GF-D8 (cell line): ENCODE data around the gene KLK5.
"Not testable (repeated sequence)": the region's sequence is repeated elsewhere in the genome, so short reads cannot be mapped to it uniquely, and the experiment has no call there.

Experiments
- DNase-seq: peaks from one replicate; lab custom pipeline; 2025; lab: John Stamatoyannopoulos, UW

The KLK5 gene

DNA sequence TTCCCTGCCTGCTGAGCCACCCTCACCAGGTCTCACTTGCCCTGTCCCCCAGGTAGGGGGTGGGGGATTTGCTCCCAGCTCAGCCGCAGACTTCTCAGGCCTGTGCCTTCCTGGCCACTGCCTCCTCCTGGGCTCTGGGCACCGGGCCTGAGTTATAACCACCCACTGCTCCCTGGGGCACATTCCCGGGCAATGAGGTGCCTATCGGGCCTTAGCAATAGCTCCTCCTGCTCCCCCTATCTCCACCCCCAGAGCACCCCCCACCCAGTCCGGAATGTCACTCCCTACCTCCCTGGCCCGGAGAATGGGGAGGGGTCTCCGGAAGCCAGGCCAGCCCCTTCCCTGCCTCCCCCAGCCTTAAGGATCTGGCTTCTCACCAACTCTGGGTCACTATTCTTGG lies at the start of gene KLK5:
KLK5 (minus strand) TSS at position 129 of the 400 bp plus-strand sequence. CDS start 381 bp downstream, outside the sequence.
- no peak for DNase-seq

DNA sequence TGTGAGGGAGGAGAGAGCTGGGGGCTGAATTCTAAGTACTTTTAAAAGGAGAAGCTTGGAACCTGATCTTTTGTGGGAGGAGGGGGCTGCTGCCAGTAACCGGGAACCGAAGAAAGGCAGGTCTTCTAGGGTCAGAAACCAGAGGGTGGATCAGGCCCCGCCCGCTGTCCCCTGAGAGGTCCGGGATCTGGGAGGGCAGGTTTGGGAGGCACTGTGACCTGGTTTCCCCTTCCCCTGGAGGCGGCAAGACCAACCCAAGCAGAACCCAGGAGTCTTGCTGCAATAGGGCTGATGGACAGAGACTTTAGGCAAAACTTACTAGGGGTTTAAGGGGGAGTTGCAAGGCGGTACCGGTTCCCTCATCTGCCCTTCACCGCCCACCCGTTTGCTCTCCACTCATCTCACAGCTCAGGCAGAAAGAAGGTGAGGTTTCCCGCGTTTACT lies 49.3 kb upstream of the KLK5 start:
- no peak for DNase-seq

- no peak for DNase-seq
These were observed 48.7 kb upstream of the KLK5 start, which contains the start of gene KLK8 for GRCh38 chr19:51001515-51001914. Gene KLK8 (minus strand): TSS chr19:51001604. CDS start chr19:51001167, 437 bp downstream.

DNA sequence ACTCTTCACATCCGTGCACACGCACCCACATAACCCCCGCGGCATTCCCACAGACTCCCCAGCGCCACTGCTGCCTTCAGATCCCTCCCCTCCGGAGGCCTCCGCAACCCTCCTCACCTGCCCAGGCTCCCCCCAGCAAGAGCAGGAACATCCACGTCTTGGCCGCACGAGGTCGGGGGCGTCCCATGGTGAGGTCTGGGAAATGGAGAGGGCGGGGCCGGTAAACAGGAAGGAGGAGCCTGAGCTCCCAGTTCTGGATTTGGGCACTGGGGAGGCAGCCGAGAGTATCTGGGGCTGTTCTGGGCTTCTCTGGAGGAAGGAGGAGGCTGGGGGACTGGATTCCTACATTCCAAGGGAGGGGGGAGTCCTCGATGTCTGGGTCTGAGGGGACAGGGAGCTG lies 48.1 kb upstream of the KLK5 start:
- no peak for DNase-seq

DNA sequence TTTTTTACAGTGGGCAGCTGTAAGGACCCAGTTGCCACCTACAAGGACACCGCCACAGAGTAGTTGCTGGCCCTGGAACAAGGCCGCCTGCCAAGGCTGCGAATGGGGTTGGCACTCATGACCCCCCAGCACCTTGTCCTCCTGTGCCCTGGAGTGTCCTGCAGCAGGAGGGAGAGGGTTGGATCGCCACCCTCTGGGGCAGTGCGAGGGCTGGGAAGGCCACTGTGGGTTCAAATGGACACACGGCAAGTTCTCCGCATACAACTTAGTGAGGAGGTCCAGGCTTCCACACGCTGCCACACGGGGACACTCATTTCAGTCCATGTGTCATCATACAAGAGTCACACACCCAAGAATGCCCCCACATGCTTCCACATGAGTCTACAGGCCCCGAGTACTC lies 47.6 kb upstream of the KLK5 start:
- no peak for DNase-seq

DNA sequence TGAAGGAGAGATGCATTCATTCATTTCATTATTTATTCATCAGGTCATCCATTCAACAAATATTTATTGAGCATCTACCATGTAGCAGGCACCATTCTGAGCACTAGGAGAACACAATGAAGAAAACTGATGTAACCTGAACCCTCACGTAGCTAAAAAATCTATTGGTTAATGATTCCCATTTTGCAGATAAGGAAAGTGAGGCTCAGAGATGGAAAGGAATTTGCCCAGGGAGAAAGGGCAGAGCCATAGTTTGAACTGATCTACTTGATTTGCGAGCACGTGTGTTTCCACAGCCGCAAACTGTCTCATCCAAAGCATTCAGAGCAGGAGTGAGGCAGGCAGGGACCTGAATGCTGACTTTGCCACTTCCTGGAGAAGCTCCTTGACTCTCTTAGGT lies 45.8 kb upstream of the KLK5 start:
- no peak for DNase-seq

DNA sequence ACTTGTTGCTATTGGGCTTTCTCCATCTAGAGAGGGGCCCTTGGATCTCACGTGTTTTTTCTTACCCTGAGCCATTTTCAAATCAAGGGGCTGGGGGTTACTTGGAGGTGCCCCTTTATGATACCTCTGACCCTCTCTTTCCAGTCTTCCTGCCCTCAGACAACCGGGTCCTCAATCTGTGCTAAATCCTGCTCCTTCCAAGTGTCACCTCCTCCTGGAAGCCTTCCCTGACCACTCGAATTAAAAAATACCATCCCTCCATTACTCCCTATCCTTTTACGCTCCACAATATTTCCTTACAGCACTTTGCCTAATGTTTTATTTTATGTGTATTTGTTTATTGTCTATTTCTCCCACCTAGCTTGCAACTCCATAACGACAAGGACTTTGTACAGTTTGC lies 45.2 kb upstream of the KLK5 start:
- DNase-seq = no peak

DNA sequence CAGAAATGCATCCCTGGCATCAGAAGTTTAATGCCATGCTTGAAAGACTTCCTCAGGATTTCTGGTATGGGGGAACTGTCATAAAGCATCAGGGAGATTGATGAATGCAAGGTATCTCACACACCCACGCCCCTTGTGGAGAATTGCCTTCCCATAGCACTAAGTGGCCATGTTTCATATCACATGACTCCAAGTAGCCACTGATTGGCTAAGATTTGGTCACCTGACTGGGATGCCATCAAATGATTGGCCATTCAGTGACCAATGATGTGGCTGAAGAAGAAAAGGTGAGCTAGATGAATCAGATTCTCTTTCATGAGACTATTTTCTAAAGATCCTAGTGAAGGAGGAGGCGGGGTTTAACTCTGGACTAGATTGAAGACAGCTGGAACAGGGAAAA lies 41.3 kb upstream of the KLK5 start:
- no peak for DNase-seq

- DNase-seq = no peak
These were observed 39.8 kb upstream of the KLK5 start for GRCh38 chr19:50992666-50993035.

GRCh38 chr19:50984416-50984815 lies 31.6 kb upstream of the KLK5 start:
- DNase-seq = not testable (repeated sequence)

- DNase-seq = no peak
These were observed 30.9 kb upstream of the KLK5 start, which contains the start of gene KLK7 for GRCh38 chr19:50983625-50984292. Gene KLK7 (minus strand): TSS chr19:50983917. CDS start chr19:50982399, 1,518 bp downstream.

DNA sequence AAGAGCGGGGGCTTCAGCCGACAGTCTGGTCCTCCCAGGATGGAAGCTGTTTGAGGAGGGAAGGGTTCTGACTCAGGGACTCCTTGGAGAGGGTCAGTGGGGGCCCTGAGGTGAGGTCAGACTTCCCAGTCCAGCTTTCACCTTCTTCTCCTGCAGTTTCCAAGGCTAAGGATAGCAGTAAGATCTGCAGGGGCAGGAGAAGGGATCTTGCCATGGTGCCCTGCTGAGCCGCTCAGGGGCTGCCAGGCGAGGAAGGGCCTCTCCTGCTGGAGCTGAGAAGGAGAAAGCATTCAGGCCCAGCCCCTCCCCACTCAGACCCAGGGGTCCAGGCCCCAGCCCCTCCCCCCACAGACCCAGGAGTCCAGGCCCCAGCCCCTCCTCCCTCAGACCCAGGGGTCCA lies 29.3 kb upstream of the KLK5 start:
- no peak for DNase-seq

DNA sequence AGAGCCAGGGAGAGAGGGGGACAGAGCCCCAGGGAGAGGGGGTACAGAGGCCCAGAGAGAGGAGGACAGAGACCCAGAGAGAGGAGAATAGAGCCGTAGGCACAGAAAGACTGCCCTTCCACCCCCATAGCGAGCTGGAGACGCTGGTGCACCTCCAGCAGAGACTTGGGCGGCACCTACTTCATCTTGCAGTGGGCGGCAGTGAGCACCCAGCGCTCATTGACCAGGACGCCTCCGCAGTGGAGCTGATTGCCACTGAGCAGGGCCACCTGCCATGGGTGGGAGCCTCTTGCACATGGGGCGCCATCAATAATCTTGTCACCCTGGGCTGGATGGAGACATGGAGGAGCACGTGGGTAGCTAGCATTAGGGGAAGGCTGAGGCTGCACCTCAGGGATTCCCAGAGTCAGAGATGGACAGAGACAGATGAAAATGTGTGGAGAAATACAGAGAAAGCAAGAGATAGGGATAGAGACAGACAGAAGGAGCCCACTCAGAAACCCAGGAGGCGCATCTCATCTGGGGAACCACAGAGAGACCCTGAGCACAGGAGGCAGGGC lies 28.8 kb upstream of the KLK5 start:
- DNase-seq = no peak

GRCh38 chr19:50980208-50980607 lies 27.4 kb upstream of the KLK5 start:
- DNase-seq = no peak

DNA sequence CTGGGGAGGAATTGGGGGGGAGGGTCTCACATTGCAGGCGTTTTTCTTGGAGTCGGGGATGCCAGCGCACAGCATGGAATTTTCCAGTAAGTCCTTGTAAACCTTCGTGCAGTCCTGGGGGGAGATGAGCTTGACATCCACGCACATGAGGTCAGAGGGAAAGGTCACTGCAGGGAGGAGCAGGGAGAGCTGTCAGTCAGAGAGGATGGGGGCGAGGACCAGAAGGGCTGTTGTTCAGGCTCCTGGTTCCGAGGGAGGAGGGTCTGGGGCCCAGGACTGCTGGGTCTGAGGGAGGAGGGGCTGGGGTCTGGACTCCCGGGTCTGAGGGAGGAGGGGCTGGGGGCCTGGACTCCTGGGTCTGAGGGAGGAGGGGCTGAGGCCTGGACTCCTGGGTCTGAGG lies 26.9 kb upstream of the KLK5 start:
- DNase-seq = no peak

DNA sequence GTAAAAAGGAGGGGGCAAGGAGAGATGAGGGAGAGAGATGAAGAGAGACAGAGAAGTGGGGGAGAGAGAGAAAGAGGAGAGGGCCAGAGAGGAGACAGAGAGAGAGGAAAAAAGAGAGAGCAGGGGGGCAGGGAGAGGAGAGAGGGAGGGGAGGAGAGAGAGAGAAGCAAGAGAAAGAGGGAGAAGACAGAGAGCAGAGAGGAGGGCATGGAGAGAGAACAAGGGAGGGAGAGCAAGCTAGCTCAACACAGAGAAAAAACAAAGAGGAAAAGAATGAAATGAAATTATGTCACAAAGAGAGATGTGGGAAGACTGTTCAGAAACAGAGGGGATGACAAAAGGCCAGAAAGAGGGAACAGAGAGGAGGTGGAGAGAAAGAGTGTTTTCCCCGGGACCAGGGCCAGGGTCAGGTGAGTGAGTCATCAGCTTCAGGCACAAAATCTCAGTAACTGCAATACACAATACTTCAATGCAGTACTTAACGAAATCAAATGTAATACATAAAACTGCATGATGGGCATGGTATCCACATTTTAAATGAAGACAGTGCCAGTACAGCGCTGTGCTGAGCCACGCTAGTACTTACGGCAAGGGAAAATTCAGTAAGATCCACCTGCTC lies 26.0 kb upstream of the KLK5 start:
- DNase-seq = no peak

DNA sequence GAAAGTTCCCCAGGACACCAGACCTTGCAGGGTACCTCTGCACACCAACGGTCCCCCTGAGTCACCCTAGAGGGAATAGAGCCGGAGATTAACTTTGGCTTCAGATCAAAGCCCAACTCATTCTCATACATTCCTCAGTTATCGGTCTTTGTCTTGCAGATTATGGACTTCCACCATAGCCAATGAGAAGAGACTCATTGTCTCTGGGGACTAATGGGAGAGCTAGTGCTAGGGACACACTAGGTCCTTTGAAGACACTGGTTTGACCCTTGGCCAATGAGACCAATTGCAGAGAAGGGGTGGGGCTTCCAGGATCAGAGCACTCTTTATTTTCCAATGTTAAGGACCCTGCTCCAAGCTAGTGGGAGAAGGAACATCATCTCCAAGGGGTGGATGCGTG lies 24.8 kb upstream of the KLK5 start:
- no peak for DNase-seq

GRCh38 chr19:50975766-50976165 lies 22.9 kb upstream of the KLK5 start:
- no peak for DNase-seq

- no peak for DNase-seq
These were observed 22.1 kb upstream of the KLK5 start for GRCh38 chr19:50974702-50975556.

DNA sequence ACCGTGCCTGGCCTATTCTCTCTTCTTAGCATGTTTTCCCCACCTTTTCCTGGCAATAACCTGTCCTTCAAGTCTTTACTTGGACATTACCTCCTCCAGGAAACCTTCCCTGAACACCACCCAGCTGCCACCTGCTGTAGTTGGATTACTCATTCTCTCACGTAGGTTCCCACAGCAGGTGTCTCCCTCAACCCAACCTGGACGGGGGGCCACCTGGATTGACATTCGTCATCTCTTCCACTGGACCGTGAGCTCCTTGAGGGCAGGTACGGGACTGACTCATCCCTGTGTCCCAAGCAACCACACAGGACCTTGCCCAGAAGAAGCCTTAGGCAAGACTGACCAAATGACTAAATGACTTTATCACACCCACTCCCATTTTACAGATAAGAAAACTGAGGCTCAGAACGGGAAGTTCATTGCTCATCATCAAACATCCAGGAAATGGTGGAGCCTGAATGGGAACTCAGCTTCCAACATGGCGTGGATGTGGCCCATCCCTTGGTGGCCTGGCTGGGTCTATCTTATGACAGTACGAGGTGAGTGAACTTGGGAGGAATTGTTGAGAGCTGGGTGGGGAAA lies 20.0 kb upstream of the KLK5 start:
- DNase-seq = no peak

DNA sequence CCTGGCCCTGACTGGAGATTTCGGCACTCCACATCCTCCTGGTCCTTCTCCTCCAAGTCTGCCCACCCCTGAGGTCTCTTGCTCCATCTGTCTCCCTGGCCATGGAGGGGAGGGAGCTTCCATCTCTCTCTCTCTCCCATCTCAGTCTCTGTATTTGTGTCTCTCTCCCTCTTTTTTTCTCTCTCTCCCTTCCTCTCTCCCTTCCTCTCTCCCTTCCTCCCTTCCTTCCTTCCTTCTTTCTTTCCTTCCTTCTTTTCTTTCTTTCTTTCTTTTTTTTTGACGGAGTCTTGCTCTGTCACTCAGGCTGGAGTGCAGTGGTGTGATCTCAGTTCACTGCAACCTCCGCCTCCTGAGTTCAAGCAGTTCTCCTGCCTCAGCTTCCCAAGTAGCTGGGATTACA lies 17.0 kb upstream of the KLK5 start:
- not testable (repeated sequence) for DNase-seq

DNA sequence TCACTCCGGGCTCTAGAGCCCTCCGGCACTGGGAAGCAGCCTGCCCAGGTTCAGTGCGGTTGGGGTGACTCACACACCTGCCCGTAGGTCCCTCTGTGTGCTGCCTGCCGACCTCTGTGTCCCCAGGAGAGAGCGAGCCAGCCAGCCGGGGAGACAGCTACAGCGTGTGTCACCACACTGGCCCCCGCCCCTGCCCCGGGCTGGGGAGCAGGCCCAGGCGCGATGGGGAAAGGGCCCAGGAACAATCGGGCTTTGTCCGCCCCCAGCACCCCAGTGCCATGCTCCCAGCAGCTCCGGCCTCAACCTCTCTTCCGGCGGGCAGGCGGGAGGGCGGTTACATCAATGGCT lies 16.5 kb upstream of the KLK5 start, which contains the start of gene KLK6:
KLK6 (minus strand) TSS at position 179 of the 348 bp plus-strand sequence. CDS start 1,487 bp downstream, outside the sequence.
- DNase-seq = no peak
